Stomach (tissue), 9 donors: ENCODE results near the gene FGF7. TPM values are rescaled to one million over a fixed set of nuclear protein-coding genes. Genes with fewer than 3 reads are reported as not detected.
A peak's percentile ranks its signal among the peaks of the same experiment; 100 is the strongest.
"Not testable (repeated sequence)": the region's sequence is repeated elsewhere in the genome, so short reads cannot be mapped to it uniquely, and the experiment has no call there.

Source experiments
- DNase-seq, 2 donors: peaks; one replicate each; pipeline versions ENCODE4 v3.0.0 to v3.0.0-alpha.2; 2013 to 2019
- H3K27ac ChIP-seq, 5 donors: fragments of 200-600 bp in 4 of 5; sonication (generic) in 4 of 5; one replicate each; pipeline ENCODE4 v1.5.1; 2013 to 2019; ENCODE audit warnings: mild to moderate bottlenecking in 1 of 5, moderate library complexity in 1 of 5
- H3K27me3 ChIP-seq, 3 donors: fragments of 200-600 bp; sonication (generic); one replicate each; pipeline ENCODE4 v1.5.1; 2017 to 2019; ENCODE audit warnings: mixed run types in 1 of 3
- H3K36me3 ChIP-seq, 4 donors: fragments of 200-600 bp; sonication (generic); 1 replicate in 3 of 4; 2 replicates in 1 of 4; pipeline ENCODE4 v1.5.1; 2016 to 2019
- H3K4me1 ChIP-seq, 4 donors: fragments of 200-600 bp; sonication (generic); one replicate each; pipeline ENCODE4 v1.5.1; 2016 to 2019
- H3K4me3 ChIP-seq, 4 donors: fragments of 200-600 bp; sonication (generic) in 3 of 4; one replicate each; pipeline ENCODE4 v1.5.1; 2016 to 2019; ENCODE audit warnings: mild to moderate bottlenecking in 1 of 4
- H3K9me3 ChIP-seq, 4 donors: fragments of 200-600 bp; sonication (generic); one replicate each; pipeline ENCODE4 v1.5.1; 2016 to 2019
- CTCF ChIP-seq, 7 experiments: fragments of 450-650 bp in 4 of 7; fragments of 200-600 bp in 3 of 7; sonication (generic) in 3 of 7; IDR thresholded peaks; one replicate each; pipeline ENCODE4 v1.5.1; 2016 to 2019; ENCODE audit warnings: antibody characterized with exemption in 7 of 7, control low read depth in 2 of 7, mild to moderate bottlenecking in 1 of 7
- EP300 ChIP-seq: sonication (generic); formaldehyde crosslinking; IDR thresholded peaks from one replicate; pipeline ENCODE4 v1.6.1; 2017; ENCODE audit warnings: antibody characterized with exemption
- POLR2A ChIP-seq, 4 donors: fragments of 450-650 bp; IDR thresholded peaks; one replicate each; pipeline ENCODE4 v1.6.1; 2016; ENCODE audit warnings: antibody characterized with exemption in 4 of 4, control low read depth in 2 of 4, mild to moderate bottlenecking in 1 of 4, moderate library complexity in 1 of 4
- POLR2AphosphoS5 ChIP-seq, 3 donors: sonication (generic); formaldehyde crosslinking; IDR thresholded peaks; one replicate each; pipeline ENCODE4 v1.6.1; 2016; ENCODE audit warnings: antibody characterized with exemption in 3 of 3
- WGBS, 5 donors: extraction: QIAGEN DNeasy Blood & Tissue Kit in 3 of 5; methylation state at CpG; one replicate each; pipeline versions ENCODE4 v1.1.5 to v1.1.7; 2013 to 2018; 5-methylcytosine and 5-hydroxymethylcytosine counted together
- intact Hi-C: fragments of 100-400 bp; cut with DNase I; formaldehyde crosslinking; loops from one replicate; pipeline ENCODE4 v1.15.1; 2023; ENCODE audit warnings: low total_unique reads
- polyA plus RNA-seq, 3 donors: library from polyadenylated mRNA; stranded (reverse); fragments of 200-250 nt; gene quantifications; one replicate each; pipeline ENCODE4 v1.2.3, GENCODE V29; 2013
- total RNA-seq, 5 donors: library from RNA; depleted of rRNA; stranded (reverse); fragments of >200 nt; gene quantifications; one replicate each; pipeline versions ENCODE4 v1.1.0 to v1.2.3, GENCODE V29; 2014 to 2016
- donor health status: healthy with polysubstance abuse.
- donor health status: Bipolar disorder and iron deficiency.
- donor health status: healthy.

Gene FGF7
- total and polyA plus RNA-seq, 8 donors = 2.6 to 55.1 (median 30.1) TPM

GRCh38 chr15:49473031-49473430, 50.0 kb downstream of the FGF7 start:
- no peaks in the 10 kb centered on the region for H3K9me3 ChIP-seq
- H3K4me1 ChIP-seq = peaks cover 0 to 16% (median 7%) of the 10 kb centered on the region in 4 donors
- WGBS, 5 donors = 49 to 70% (median 55%) methylated on average over 1 of the region's 1 CpG
- H3K36me3 ChIP-seq = no peaks in the 10 kb centered on the region
- no peak for TF ChIP-seq EP300
- TF ChIP-seq POLR2A (IDR thresholded peaks at IDR 0.05) = no peak
- no peak for TF ChIP-seq POLR2AphosphoS5 (IDR thresholded peaks at IDR 0.05)
- no peak for TF ChIP-seq CTCF (IDR thresholded peaks at IDR 0.05)
- H3K27me3 ChIP-seq = no peaks in the 10 kb centered on the region
- no peak for DNase-seq
- H3K27ac ChIP-seq = no peak overlapping the region
- intact Hi-C loops = no loop called here
- H3K4me3 ChIP-seq = no peak overlapping the region

- H3K27ac ChIP-seq, H3K4me3 ChIP-seq, H3K4me1 ChIP-seq, DNase-seq, H3K9me3 ChIP-seq, H3K36me3 ChIP-seq, H3K27me3 ChIP-seq, intact Hi-C loops: not testable (repeated sequence)
- 70 to 98% (median 83%) methylated on average over 4 of the region's 4 CpGs for whole genome bisulfite sequencing, 5 donors
Measured at GRCh38 chr15:49478021-49478420, 55.0 kb downstream of the FGF7 start.

DNA sequence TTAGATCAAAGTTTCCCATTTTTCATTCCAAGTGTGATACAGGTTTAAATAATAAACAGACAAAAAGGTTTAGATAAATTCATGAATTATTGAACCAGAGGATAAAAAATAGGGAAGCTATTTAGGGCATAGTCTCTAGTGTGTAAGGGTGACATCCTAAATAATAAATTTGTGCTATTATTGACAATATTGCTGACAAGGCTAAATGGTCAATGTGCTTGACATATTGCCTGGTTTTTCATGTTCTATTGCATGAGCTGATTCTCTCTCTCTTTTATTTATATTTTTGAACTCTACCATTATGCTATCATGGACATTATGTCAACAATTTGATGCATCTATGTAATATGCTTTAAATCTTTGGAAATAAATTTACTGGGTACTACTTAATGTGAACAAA, 55.9 kb downstream of the FGF7 start:
- H3K27me3 ChIP-seq, H3K27ac ChIP-seq, DNase-seq, H3K4me3 ChIP-seq, H3K4me1 ChIP-seq, intact Hi-C loops, H3K36me3 ChIP-seq, H3K9me3 ChIP-seq: not testable (repeated sequence)

DNA sequence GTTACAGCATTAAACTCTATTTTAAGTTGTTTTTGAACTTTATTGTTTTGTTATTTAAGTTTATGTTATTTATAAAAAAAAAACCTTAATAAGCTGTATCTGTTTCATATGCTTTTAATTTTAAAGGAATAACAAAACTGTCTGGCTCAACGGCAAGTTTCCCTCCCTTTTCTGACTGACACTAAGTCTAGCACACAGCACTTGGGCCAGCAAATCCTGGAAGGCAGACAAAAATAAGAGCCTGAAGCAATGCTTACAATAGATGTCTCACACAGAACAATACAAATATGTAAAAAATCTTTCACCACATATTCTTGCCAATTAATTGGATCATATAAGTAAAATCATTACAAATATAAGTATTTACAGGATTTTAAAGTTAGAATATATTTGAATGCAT, 62.4 kb downstream of the FGF7 start:
- H3K27me3 ChIP-seq, H3K36me3 ChIP-seq, H3K27ac ChIP-seq, H3K4me1 ChIP-seq, intact Hi-C loops, H3K9me3 ChIP-seq, H3K4me3 ChIP-seq: not testable (repeated sequence)
- peak in 1 of 2 donors; percentile 38 for DNase-seq
- WGBS, 5 donors = 56 to 76% (median 74%) methylated on average over 1 of the region's 1 CpG

DNA sequence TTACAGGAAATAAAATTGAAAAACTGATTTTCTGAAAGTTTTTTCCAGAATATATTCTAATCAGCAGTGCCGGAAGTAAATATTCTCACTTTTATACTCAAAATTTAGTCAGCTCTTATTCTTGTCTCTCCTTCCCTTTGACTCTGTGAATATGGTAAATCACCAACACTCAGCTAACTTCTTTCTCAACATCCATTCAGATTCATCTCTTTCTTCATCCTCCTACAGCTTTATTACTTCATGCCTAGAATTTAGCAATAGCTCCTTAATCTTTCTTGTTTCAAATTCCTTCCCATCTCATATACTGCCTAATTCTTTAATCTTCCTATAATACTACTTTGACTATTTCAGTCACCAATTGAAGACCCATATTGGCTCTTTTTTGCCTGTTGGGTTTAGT, 67.9 kb downstream of the FGF7 start:
- intact Hi-C loops = no loop called here
- no peaks in the 10 kb centered on the region for H3K27me3 ChIP-seq
- H3K4me3 ChIP-seq = no peak overlapping the region
- no peak for DNase-seq
- H3K36me3 ChIP-seq = peaks cover 0 to 3% (median 0%) of the 10 kb centered on the region in 4 donors
- H3K9me3 ChIP-seq = no peaks in the 10 kb centered on the region
- H3K27ac ChIP-seq = no peak overlapping the region
- 90 to 100% (median 98%) methylated on average over 1 of the region's 1 CpG for WGBS, 5 donors
- peaks cover 0 to 19% (median 5%) of the 10 kb centered on the region in 4 donors for H3K4me1 ChIP-seq
- TF ChIP-seq POLR2A (IDR thresholded peaks at IDR 0.05) (no peak), CTCF (IDR thresholded peaks at IDR 0.05) (no peak), POLR2AphosphoS5 (IDR thresholded peaks at IDR 0.05) (no peak), EP300 (no peak)

DNA sequence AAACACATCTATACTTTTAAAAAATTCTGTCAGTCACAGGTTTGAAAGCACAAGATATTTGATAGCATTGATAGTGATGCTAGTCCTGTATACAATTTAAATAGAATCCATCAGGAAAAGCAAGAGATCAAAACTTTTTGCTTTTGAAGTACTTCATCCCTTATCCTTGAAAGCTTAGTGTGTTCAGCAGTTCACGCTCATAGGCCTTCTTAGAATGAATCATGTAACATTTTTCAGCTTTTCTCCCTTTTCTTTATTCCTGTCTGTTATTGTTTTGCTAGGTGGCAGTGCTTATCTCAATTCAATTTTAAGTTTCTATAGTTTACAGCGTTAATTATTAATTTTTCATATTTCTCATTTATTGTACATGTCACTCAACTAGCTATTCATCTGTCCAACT, 69.1 kb downstream of the FGF7 start:
- Histone ChIP-seq H3K4me3 (no peak overlapping the region), H3K4me1 (peaks cover 0 to 27% (median 7%) of the 10 kb centered on the region in 4 donors), H3K27ac (no peak overlapping the region), H3K9me3 (no peaks in the 10 kb centered on the region), H3K36me3 (peaks cover 0 to 3% (median 0%) of the 10 kb centered on the region in 4 donors), H3K27me3 (no peaks in the 10 kb centered on the region)
- WGBS, 5 donors = 82 to 100% (median 88%) methylated on average over 2 of the region's 2 CpGs
- DNase-seq = no peak
- intact Hi-C loops = no loop called here
- no peak for TF ChIP-seq POLR2AphosphoS5 (IDR thresholded peaks at IDR 0.05)
- no peak for TF ChIP-seq POLR2A (IDR thresholded peaks at IDR 0.05)
- TF ChIP-seq CTCF (IDR thresholded peaks at IDR 0.05) = no peak
- no peak for TF ChIP-seq EP300
